BE2C (cell line): ENCODE data around the gene CCT6A.
"Not testable (repeated sequence)": the region's sequence is repeated elsewhere in the genome, so short reads cannot be mapped to it uniquely, and the experiment has no call there.

ENCODE experiments used
- DNase-seq: peaks from one replicate; pipeline ENCODE4 v3.0.0-alpha.2; 2020
- H3K27me3 ChIP-seq: fragments of 250-450 bp; sonication (Bioruptor Pico); 2 replicates; pipeline ENCODE4 v1.5.1; 2020; ENCODE audit warnings: mild to moderate bottlenecking
- H3K36me3 ChIP-seq: fragments of 250-450 bp; sonication (Bioruptor Pico); 2 replicates; pipeline ENCODE4 v1.5.1; 2020; ENCODE audit warnings: mild to moderate bottlenecking
- H3K4me1 ChIP-seq: fragments of 250-450 bp; sonication (Bioruptor Pico); 2 replicates; pipeline ENCODE4 v1.5.1; 2020
- H3K4me3 ChIP-seq: 2 replicates; pipeline ENCODE4 v1.5.1; 2011; ENCODE audit warnings: low read depth, low read length
- H3K9me3 ChIP-seq: fragments of 250-450 bp; sonication (Bioruptor Pico); 2 replicates; pipeline ENCODE4 v1.5.1; 2020
- TF ChIP-seq, protein P1 (sequence below): IDR thresholded peaks from 2 replicates; pipeline ENCODE4 v1.5.1; 2012; ENCODE audit warnings: mild to moderate bottlenecking, low read depth, low read length

Gene CCT6A

DNA sequence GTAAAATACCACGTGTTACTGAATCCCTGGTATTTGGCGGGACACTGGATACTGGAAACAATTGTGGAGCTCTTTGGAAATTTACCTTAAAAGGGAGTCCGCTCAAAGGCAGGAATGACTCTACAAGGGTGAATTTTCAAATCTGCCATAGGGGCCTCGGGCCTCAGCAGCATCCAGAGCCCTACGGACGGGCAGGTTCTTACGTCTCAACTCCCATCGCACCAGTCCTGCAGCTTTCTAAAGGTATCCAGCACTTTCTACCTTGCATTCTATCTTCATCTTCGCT is 569 bp upstream of the CCT6A start:
- DNase-seq, result no peak
- Histone ChIP-seq H3K4me3 (peak overlapping the region; percentile 89), H3K4me1 (no peaks in the 10 kb centered on the region), H3K27me3 (no peaks in the 10 kb centered on the region), H3K36me3 (peaks cover 41% of the 10 kb centered on the region), H3K9me3 (no peaks in the 10 kb centered on the region)
- TF ChIP-seq, protein P1, sequence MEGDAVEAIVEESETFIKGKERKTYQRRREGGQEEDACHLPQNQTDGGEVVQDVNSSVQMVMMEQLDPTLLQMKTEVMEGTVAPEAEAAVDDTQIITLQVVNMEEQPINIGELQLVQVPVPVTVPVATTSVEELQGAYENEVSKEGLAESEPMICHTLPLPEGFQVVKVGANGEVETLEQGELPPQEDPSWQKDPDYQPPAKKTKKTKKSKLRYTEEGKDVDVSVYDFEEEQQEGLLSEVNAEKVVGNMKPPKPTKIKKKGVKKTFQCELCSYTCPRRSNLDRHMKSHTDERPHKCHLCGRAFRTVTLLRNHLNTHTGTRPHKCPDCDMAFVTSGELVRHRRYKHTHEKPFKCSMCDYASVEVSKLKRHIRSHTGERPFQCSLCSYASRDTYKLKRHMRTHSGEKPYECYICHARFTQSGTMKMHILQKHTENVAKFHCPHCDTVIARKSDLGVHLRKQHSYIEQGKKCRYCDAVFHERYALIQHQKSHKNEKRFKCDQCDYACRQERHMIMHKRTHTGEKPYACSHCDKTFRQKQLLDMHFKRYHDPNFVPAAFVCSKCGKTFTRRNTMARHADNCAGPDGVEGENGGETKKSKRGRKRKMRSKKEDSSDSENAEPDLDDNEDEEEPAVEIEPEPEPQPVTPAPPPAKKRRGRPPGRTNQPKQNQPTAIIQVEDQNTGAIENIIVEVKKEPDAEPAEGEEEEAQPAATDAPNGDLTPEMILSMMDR, result no peak

DNA sequence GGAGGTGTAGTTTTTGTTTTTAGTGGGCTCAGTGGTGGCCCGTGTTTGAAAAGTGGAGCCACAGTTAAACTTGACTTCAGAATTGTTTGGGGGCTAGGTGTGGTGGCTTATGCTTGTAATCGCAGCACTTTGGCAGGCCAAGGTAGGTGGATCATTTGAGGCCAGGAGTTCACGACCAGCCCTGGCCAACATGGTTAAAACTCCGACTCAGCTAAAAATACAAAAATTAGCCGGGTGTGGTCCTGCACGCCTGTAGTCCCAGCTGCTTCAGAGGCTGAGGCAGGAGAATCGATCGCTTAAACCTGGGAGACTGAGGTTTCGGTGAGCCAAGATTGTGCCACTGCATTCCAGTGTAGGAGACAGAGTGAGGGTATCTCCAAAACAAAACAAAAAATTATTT is 1.8 kb downstream of the CCT6A start:
- peak overlapping the region; percentile 82 for H3K4me3 ChIP-seq
- no peaks in the 10 kb centered on the region for H3K4me1 ChIP-seq
- H3K9me3 ChIP-seq, result no peaks in the 10 kb centered on the region
- no peak for DNase-seq
- H3K27me3 ChIP-seq, result no peaks in the 10 kb centered on the region
- H3K36me3 ChIP-seq, result peaks cover 60% of the 10 kb centered on the region
- TF ChIP-seq, protein P1, result no peak

DNA sequence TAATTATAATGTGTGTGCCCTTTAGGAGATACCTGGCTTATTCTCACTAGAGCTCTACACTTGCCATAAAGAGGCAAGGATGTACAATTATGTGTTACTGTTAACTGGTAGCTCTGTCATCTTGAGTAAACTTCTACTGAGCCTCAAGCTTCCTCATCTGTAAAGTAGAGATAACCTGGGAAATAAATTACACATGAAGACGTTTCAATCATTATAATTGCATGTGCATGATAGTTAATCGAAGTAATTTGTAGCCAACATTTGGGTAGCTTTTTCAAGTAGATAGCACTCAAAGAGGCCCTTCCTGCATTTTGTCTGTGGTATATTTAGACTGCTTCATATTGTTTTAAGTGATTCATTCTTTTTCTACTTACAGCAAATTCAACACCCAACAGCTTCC is 2.4 kb downstream of the CCT6A start:
- no peak for DNase-seq
- Histone ChIP-seq H3K4me3 (peak overlapping the region; percentile 82), H3K9me3 (no peaks in the 10 kb centered on the region), H3K36me3 (peaks cover 66% of the 10 kb centered on the region), H3K27me3 (no peaks in the 10 kb centered on the region), H3K4me1 (no peaks in the 10 kb centered on the region)
- TF ChIP-seq, protein P1, result no peak

DNA sequence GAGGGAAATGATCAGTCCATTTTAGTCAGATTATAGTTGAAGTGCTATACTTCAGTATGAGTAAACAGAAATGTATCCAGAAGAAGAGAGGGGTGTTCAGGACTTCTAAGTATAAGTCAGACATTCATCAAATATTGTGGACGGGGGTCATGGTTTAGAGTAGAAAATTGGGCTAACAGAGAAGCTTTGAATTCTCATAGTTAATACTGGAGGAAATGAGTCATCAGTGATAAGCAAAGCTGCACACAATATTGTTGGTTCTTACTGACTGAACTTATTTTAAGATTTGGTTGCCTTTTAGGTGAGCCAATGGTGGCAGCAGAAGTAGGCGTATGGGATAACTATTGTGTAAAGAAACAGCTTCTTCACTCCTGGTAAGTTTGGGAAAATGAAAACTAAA is 10.8 kb downstream of the CCT6A start:
- no peak for DNase-seq
- H3K36me3 ChIP-seq, result peaks cover 51% of the 10 kb centered on the region
- H3K4me3 ChIP-seq, result no peak overlapping the region
- H3K27me3 ChIP-seq, result no peaks in the 10 kb centered on the region
- no peaks in the 10 kb centered on the region for H3K9me3 ChIP-seq
- TF ChIP-seq, protein P1, result no peak
- no peaks in the 10 kb centered on the region for H3K4me1 ChIP-seq

DNA sequence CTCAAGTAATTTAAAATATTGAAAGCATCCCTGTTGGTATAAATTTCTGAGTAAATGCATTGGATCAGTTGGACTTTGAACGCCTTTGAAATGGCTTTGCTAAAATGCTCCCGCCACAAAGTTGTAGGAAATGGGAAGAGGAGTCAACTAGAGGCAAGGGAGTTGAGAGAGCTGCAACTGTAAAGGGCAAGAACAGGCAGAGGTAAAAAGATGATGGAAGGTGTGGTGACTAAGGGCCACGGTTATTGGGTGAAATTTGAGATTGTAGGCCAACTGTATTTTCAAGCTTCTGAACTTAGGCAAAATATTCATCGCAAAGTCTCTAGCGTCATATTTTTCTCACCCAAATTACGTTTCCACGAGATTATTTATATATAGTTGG is 11.9 kb downstream of the CCT6A start:
- H3K4me1 ChIP-seq, result no peaks in the 10 kb centered on the region

DNA sequence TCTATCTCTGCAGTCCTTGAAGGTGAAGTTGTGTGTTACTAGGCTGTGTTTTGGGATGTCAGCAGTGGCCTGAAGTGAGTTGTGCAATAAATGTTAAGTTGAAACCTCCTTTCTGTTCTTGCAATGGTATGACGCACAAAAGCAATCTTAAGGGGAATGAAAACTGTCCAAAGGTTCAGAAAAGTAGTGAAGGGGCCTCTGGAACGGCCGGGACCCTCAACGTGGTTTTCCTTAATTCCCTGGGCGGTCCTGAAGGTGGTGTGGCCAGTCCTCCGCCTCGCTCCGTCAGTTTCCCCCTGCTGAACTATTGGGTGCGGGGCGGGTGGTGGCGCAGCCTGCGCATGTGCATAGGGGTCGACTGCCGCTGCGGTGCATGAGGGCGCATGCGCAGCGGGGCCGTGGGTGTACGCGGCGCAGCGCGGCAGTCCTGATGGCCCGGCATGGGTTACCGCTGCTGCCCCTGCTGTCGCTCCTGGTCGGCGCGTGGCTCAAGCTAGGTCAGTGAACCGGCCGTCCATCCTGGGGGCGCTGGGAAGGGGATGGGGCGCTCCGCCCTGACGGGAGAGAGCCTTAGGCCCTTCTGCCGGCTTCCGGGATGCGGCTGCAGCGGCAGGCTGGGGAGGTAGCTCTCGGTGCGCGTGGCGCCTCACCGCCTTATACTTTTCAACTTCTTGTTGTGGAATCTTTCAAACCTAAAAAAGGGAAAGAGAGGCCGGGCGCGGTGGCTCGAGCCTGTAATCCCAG is 12.5 kb downstream of the CCT6A start, which contains the start of gene SUMF2:
SUMF2 (plus strand) TSS at position 405 of the 744 bp plus-strand sequence; CDS start at position 431, 26 bp downstream.
- DNase-seq, result peak; percentile 93
- H3K9me3 ChIP-seq, result no peaks in the 10 kb centered on the region
- TF ChIP-seq, protein P1, result peak; percentile 9; the same call in 1 of the 2 replicates
- H3K4me1 ChIP-seq, result no peaks in the 10 kb centered on the region
- no peaks in the 10 kb centered on the region for H3K27me3 ChIP-seq
- peak within 1 kb of the TSS; percentile 93 for H3K4me3 ChIP-seq
- peaks cover 39% of the 10 kb centered on the region for H3K36me3 ChIP-seq

More for the DNA sequence above, 11.9 kb downstream of the CCT6A start:
- H3K9me3 ChIP-seq, result no peaks in the 10 kb centered on the region
- TF ChIP-seq, protein P1, result no peak
- H3K27me3 ChIP-seq, result no peaks in the 10 kb centered on the region
- peaks cover 42% of the 10 kb centered on the region for H3K36me3 ChIP-seq
- no peak for DNase-seq
- peak overlapping the region; percentile 93 for H3K4me3 ChIP-seq

DNA sequence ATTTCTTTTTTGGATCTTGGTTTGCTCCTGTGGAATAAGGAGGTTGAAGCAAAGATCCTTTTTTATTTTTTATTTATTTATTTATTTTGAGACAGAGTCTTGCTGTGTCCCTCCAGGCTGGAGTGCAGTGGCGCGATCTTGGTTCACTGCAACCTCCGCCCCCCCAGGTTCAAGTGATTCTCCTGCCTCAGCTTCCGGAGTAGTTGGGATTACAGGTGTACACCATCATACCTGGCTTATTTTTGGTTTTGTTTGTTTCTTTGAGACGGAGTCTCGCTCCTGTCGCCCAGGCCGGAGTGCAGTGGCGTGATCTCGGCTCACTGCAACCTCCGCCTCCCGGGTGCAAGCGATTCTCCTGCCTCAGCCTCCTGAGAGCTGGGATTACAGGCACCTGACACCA is 14.8 kb downstream of the CCT6A start:
- H3K4me1 ChIP-seq, H3K27me3 ChIP-seq, H3K9me3 ChIP-seq, H3K4me3 ChIP-seq, DNase-seq: not testable (repeated sequence)
- peaks cover 40% of the 10 kb centered on the region for H3K36me3 ChIP-seq
